Esophagus muscularis mucosa (tissue), 3 donors: Measurements from ENCODE around the gene SRD5A1.

ENCODE experiments used
- CTCF ChIP-seq, 3 experiments: fragments of 200-600 bp in 2 of 3; fragments of 450-650 bp in 1 of 3; sonication (generic) in 2 of 3; IDR thresholded peaks; one replicate each; pipeline ENCODE4 v1.5.1; 2017 to 2019; ENCODE audit warnings: antibody characterized with exemption in 3 of 3, mild to moderate bottlenecking in 2 of 3, moderate library complexity in 1 of 3
- POLR2A ChIP-seq: fragments of 450-650 bp; IDR thresholded peaks from one replicate; pipeline ENCODE4 v1.6.1; 2017; ENCODE audit warnings: antibody characterized with exemption, moderate library complexity, mild to moderate bottlenecking, low read depth
- POLR2AphosphoS5 ChIP-seq, 2 donors: sonication (generic); formaldehyde crosslinking; IDR thresholded peaks; one replicate each; pipeline ENCODE4 v1.6.1; 2017; ENCODE audit warnings: antibody characterized with exemption in 2 of 2

- TF ChIP-seq CTCF (IDR thresholded peaks at IDR 0.05) = no peak
- no peak for TF ChIP-seq POLR2A
- no peak for TF ChIP-seq POLR2AphosphoS5 (IDR thresholded peaks at IDR 0.05)
Measured at GRCh38 chr5:6717247-6717646, 84.0 kb downstream of the SRD5A1 start.
